Measurements from ENCODE around the gene KRTAP4-5.
"Not testable (repeated sequence)": the region's sequence is repeated elsewhere in the genome, so short reads cannot be mapped to it uniquely, and the experiment has no call there.

The KRTAP4-5 gene

GRCh38 chr17:41149652-41149985 is at the start of gene KRTAP4-5:
TSS of gene KRTAP4-5 (minus strand) at chr17:41149825. CDS start at chr17:41149767, 58 bp downstream.
- H3K27ac ChIP-seq: no peak within 1 kb of the TSS
- H3K27me3 ChIP-seq: no peaks in the 10 kb centered on the region
- H3K4me3 ChIP-seq: no peak within 1 kb of the TSS
- H3K9me3 ChIP-seq: no peaks in the 10 kb centered on the region
- no peak within 1 kb of the TSS for H3K4me2 ChIP-seq
- no peak within 1 kb of the TSS for H3K9ac ChIP-seq
- H4K20me1 ChIP-seq: no peaks in the 10 kb centered on the region
- H3K4me1 ChIP-seq: no peaks in the 10 kb centered on the region
- TF ChIP-seq Cebpa-rat (IDR thresholded peaks at IDR 0.05): no peak
- H3K36me3 ChIP-seq: no peaks in the 10 kb centered on the region

GRCh38 chr17:41196068-41196467 is 46.4 kb upstream of the KRTAP4-5 start:
- TF ChIP-seq Cebpa-rat (IDR thresholded peaks at IDR 0.05): no peak
- H3K9ac ChIP-seq: no peak overlapping the region

GRCh38 chr17:41190328-41190727 is 40.7 kb upstream of the KRTAP4-5 start:
- Histone ChIP-seq H3K27me3 (no peaks in the 10 kb centered on the region), H3K27ac (no peak overlapping the region), H3K36me3 (no peaks in the 10 kb centered on the region), H3K4me2 (no peak overlapping the region), H3K4me3 (no peak overlapping the region), H3K9me3 (no peaks in the 10 kb centered on the region; the same call in 1 of the 2 replicates), H3K9ac (no peak overlapping the region), H4K20me1 (no peaks in the 10 kb centered on the region), H3K4me1 (no peaks in the 10 kb centered on the region)
- TF ChIP-seq Cebpa-rat (IDR thresholded peaks at IDR 0.05): no peak

More at GRCh38 chr17:41196068-41196467, 46.4 kb upstream of the KRTAP4-5 start:
- Histone ChIP-seq H3K9me3 (no peaks in the 10 kb centered on the region; the same call in 1 of the 2 replicates), H3K4me2 (no peak overlapping the region), H3K4me3 (no peak overlapping the region), H3K36me3 (no peaks in the 10 kb centered on the region), H3K27me3 (no peaks in the 10 kb centered on the region), H3K4me1 (no peaks in the 10 kb centered on the region), H3K27ac (no peak overlapping the region), H4K20me1 (no peaks in the 10 kb centered on the region)

- not testable (repeated sequence) for H3K4me2 ChIP-seq, H3K4me3 ChIP-seq, H4K20me1 ChIP-seq, H3K4me1 ChIP-seq, H3K27ac ChIP-seq, H3K36me3 ChIP-seq, H3K9ac ChIP-seq, H3K9me3 ChIP-seq, H3K27me3 ChIP-seq
These were observed 40.3 kb upstream of the KRTAP4-5 start, which contains the start of gene KRTAP9-1 for GRCh38 chr17:41189837-41190318. TSS of gene KRTAP9-1 (plus strand) at chr17:41189887. CDS start at chr17:41189887, 0 bp downstream.

- Histone ChIP-seq H3K27me3 (no peaks in the 10 kb centered on the region), H3K9ac (no peak overlapping the region)
- TF ChIP-seq Cebpa-rat (IDR thresholded peaks at IDR 0.05): no peak
These were observed 37.2 kb upstream of the KRTAP4-5 start for GRCh38 chr17:41186872-41187271.

GRCh38 chr17:41185001-41185400 is 35.4 kb upstream of the KRTAP4-5 start:
- Histone ChIP-seq H3K36me3 (no peaks in the 10 kb centered on the region), H3K27me3 (no peaks in the 10 kb centered on the region), H3K9me3 (no peaks in the 10 kb centered on the region), H3K4me1 (no peaks in the 10 kb centered on the region), H4K20me1 (no peaks in the 10 kb centered on the region), H3K9ac (no peak overlapping the region), H3K4me2 (no peak overlapping the region), H3K4me3 (no peak overlapping the region), H3K27ac (no peak overlapping the region)
- TF ChIP-seq Cebpa-rat (IDR thresholded peaks at IDR 0.05): no peak

More at GRCh38 chr17:41186872-41187271, 37.2 kb upstream of the KRTAP4-5 start:
- H4K20me1 ChIP-seq: no peaks in the 10 kb centered on the region
- H3K4me3 ChIP-seq: no peak overlapping the region
- no peaks in the 10 kb centered on the region for H3K36me3 ChIP-seq
- no peak overlapping the region for H3K4me2 ChIP-seq
- no peak overlapping the region for H3K27ac ChIP-seq
- no peaks in the 10 kb centered on the region for H3K9me3 ChIP-seq
- H3K4me1 ChIP-seq: no peaks in the 10 kb centered on the region

GRCh38 chr17:41184480-41184961 is 34.9 kb upstream of the KRTAP4-5 start, which contains the start of gene KRTAP4-1:
TSS of gene KRTAP4-1 (minus strand) at chr17:41184911. CDS start at chr17:41184854, 57 bp downstream.
- H3K27me3 ChIP-seq: no peaks in the 10 kb centered on the region
- H3K4me2 ChIP-seq: no peak within 1 kb of the TSS
- H3K9ac ChIP-seq: no peak within 1 kb of the TSS
- TF ChIP-seq Cebpa-rat (IDR thresholded peaks at IDR 0.05): no peak
- no peaks in the 10 kb centered on the region for H3K9me3 ChIP-seq
- H3K36me3 ChIP-seq: no peaks in the 10 kb centered on the region
- no peaks in the 10 kb centered on the region for H3K4me1 ChIP-seq
- H3K27ac ChIP-seq: no peak within 1 kb of the TSS
- no peak within 1 kb of the TSS for H3K4me3 ChIP-seq
- no peaks in the 10 kb centered on the region for H4K20me1 ChIP-seq

GRCh38 chr17:41178843-41179616 is 29.4 kb upstream of the KRTAP4-5 start:
- Histone ChIP-seq H4K20me1 (no peaks in the 10 kb centered on the region), H3K4me1 (peaks cover 28% of the 10 kb centered on the region), H3K27me3 (no peaks in the 10 kb centered on the region), H3K9me3 (no peaks in the 10 kb centered on the region), H3K27ac (no peak overlapping the region), H3K36me3 (no peaks in the 10 kb centered on the region), H3K9ac (no peak overlapping the region), H3K4me3 (no peak overlapping the region), H3K4me2 (no peak overlapping the region)
- TF ChIP-seq Cebpa-rat (IDR thresholded peaks at IDR 0.05): no peak

GRCh38 chr17:41178341-41178740 is 28.7 kb upstream of the KRTAP4-5 start:
- no peaks in the 10 kb centered on the region for H3K36me3 ChIP-seq
- no peak overlapping the region for H3K9ac ChIP-seq
- no peaks in the 10 kb centered on the region for H3K9me3 ChIP-seq
- H3K4me2 ChIP-seq: no peak overlapping the region
- H3K27me3 ChIP-seq: no peaks in the 10 kb centered on the region
- no peak for TF ChIP-seq Cebpa-rat (IDR thresholded peaks at IDR 0.05)
- H3K4me1 ChIP-seq: peaks cover 28% of the 10 kb centered on the region
- H3K27ac ChIP-seq: no peak overlapping the region
- H3K4me3 ChIP-seq: no peak overlapping the region
- H4K20me1 ChIP-seq: no peaks in the 10 kb centered on the region

- Histone ChIP-seq H3K9me3 (no peaks in the 10 kb centered on the region), H3K27me3 (no peaks in the 10 kb centered on the region), H3K27ac (no peak within 1 kb of the TSS), H3K4me1 (peaks cover 28% of the 10 kb centered on the region), H3K36me3 (no peaks in the 10 kb centered on the region), H3K4me3 (no peak within 1 kb of the TSS), H3K9ac (no peak within 1 kb of the TSS), H3K4me2 (peak within 1 kb of the TSS; percentile 86), H4K20me1 (no peaks in the 10 kb centered on the region)
- no peak for TF ChIP-seq Cebpa-rat (IDR thresholded peaks at IDR 0.05)
These were observed 28.2 kb upstream of the KRTAP4-5 start, which contains the start of gene KRTAP4-2 for GRCh38 chr17:41177727-41178271. TSS of gene KRTAP4-2 (minus strand) at chr17:41178221. CDS start at chr17:41178164, 57 bp downstream.

Measured in BLaER1 (cell line).